Measurements from ENCODE around the gene RTN4R. TPM values are rescaled to one million over a fixed set of nuclear protein-coding genes. Genes with fewer than 3 reads are reported as not detected.

Gene RTN4R
- total RNA-seq, 1 donor from 2014 or later, result 5.5 TPM

- H3K4me3 Mint-ChIP-seq (ENCODE audit: unreplicated experiment), result no peak overlapping the region
- H3K4me1 Mint-ChIP-seq (ENCODE audit: low read depth), result no peaks in the 10 kb centered on the region
Measured at GRCh38 chr22:20236052-20236717, 31.9 kb downstream of the RTN4R start.

GRCh38 chr22:20235389-20235991 lies 32.6 kb downstream of the RTN4R start:
- no peak for DNase-seq (ENCODE audit: low spot score)
- Mint-ChIP-seq H3K4me1 (ENCODE audit: low read depth) (no peaks in the 10 kb centered on the region), H3K27me3 (ENCODE audit: low read depth) (no peaks in the 10 kb centered on the region), H3K9me3 (ENCODE audit: low read depth) (no peaks in the 10 kb centered on the region), H3K4me3 (ENCODE audit: unreplicated experiment) (no peak overlapping the region), H3K36me3 (ENCODE audit: low read depth) (no peaks in the 10 kb centered on the region), H3K27ac (ENCODE audit: unreplicated experiment) (no peak overlapping the region)
- TF ChIP-seq CTCF (IDR thresholded peaks at IDR 0.05), result no peak

More at GRCh38 chr22:20236052-20236717, 31.9 kb downstream of the RTN4R start:
- no peak for TF ChIP-seq CTCF (IDR thresholded peaks at IDR 0.05)
- no peak for DNase-seq (ENCODE audit: low spot score)
- H3K36me3 Mint-ChIP-seq (ENCODE audit: low read depth), result no peaks in the 10 kb centered on the region
- H3K27me3 Mint-ChIP-seq (ENCODE audit: low read depth), result no peaks in the 10 kb centered on the region
- no peaks in the 10 kb centered on the region for H3K9me3 Mint-ChIP-seq (ENCODE audit: low read depth)
- H3K27ac Mint-ChIP-seq (ENCODE audit: unreplicated experiment), result no peak overlapping the region

DNA sequence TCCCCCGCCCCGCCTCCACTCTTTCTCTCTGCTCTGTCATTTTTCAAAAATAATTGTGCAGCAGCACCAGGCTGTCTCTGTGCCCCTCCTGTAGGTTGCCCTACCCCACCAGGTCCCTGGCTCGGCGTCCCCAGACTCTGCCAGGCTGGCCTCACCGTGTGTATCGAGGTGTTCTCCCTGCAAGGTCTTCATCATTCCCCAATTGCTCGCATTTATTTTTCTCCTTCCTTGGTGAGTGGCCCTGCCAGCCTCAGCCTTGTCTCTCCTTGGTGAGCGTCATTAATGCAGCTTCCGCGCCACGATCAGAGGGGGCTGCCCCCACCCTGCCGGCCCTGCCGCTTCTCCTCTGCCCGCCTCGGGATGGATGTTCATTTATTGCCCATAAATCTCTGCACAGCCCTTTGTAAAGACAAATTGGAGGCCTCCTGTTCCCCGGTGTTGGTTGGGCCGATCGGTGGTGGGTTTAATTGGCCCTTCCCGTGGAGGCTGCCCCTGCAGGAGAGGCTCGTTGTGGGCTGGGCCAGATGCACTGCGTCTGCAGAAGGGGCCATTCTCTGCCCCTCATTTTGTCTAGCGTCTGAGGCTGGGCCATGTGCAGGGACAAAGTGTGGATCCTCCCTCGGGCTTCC lies 33.2 kb downstream of the RTN4R start:
- Mint-ChIP-seq H3K36me3 (ENCODE audit: low read depth) (no peaks in the 10 kb centered on the region), H3K4me1 (ENCODE audit: low read depth) (peaks cover 5% of the 10 kb centered on the region), H3K27me3 (ENCODE audit: low read depth) (no peaks in the 10 kb centered on the region), H3K4me3 (ENCODE audit: unreplicated experiment) (no peak overlapping the region), H3K9me3 (ENCODE audit: low read depth) (no peaks in the 10 kb centered on the region), H3K27ac (ENCODE audit: unreplicated experiment) (no peak overlapping the region)
- no peak for DNase-seq (ENCODE audit: low spot score)
- TF ChIP-seq CTCF (IDR thresholded peaks at IDR 0.05), result no peak

GRCh38 chr22:20234314-20234682 lies 33.8 kb downstream of the RTN4R start:
- Mint-ChIP-seq H3K4me1 (ENCODE audit: low read depth) (peaks cover 10% of the 10 kb centered on the region), H3K4me3 (ENCODE audit: unreplicated experiment) (no peak overlapping the region), H3K27me3 (ENCODE audit: low read depth) (no peaks in the 10 kb centered on the region), H3K36me3 (ENCODE audit: low read depth) (no peaks in the 10 kb centered on the region), H3K27ac (ENCODE audit: unreplicated experiment) (no peak overlapping the region), H3K9me3 (ENCODE audit: low read depth) (no peaks in the 10 kb centered on the region)
- no peak for TF ChIP-seq CTCF (IDR thresholded peaks at IDR 0.05)
- DNase-seq (ENCODE audit: low spot score), result no peak

DNA sequence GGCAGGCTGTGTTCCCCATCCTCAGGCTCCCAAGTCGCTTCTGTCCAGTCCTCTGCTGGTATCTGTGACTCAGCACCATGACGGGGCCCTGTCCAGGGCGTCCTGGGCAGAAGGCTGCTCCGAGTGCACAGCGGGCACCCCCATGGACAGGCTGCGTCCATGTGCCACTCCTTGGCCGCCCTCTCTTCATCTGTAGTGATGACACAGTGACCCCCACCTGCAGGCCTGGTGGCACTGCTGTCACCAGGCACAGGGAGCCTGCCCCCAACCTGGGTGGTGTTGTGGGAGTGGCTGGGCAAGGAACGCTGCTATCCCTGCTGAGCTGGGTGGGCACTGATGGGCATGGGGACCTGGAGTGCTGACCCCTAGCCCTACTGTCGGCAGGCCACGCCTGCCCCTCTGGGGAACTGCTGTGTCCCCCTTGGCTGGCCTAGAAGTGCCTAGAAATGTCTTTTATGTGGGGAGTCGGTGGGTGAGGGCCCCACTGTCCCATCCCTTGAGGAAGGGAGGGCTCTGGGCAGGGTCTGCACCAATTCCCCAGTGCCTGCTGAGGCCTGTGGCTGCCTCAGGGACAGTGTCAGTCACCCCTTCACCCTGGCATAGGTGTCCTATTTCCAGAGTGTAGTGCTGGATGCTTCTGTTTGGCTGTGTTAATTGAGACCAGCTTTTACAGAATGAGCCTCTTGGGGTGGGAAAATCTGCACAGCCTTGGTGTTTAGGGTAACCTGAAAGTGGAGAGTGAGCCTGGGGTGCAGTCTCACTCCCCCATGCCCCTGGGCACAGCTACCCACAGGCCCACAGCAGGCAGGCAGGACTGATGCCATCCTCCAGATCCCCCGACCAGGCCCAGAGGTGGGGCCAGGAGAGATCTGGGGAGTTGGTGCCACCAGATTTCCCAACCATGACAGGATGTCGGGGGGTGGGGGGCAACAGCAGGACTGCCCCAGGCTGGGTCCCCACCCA lies 34.5 kb downstream of the RTN4R start:
- TF ChIP-seq CTCF (IDR thresholded peaks at IDR 0.05), result no peak
- H3K4me3 Mint-ChIP-seq (ENCODE audit: unreplicated experiment), result no peak overlapping the region

More for the DNA sequence above, 34.5 kb downstream of the RTN4R start:
- no peaks in the 10 kb centered on the region for H3K9me3 Mint-ChIP-seq (ENCODE audit: low read depth)
- DNase-seq (ENCODE audit: low spot score), result no peak
- H3K4me1 Mint-ChIP-seq (ENCODE audit: low read depth), result peaks cover 10% of the 10 kb centered on the region
- H3K36me3 Mint-ChIP-seq (ENCODE audit: low read depth), result no peaks in the 10 kb centered on the region
- H3K27ac Mint-ChIP-seq (ENCODE audit: unreplicated experiment), result no peak overlapping the region
- no peaks in the 10 kb centered on the region for H3K27me3 Mint-ChIP-seq (ENCODE audit: low read depth)

Data from chondrocyte (in vitro differentiated cells).